KG1 (cell line): Measurements from ENCODE around the gene RIC1.
"Not testable (repeated sequence)": the region's sequence is repeated elsewhere in the genome, so short reads cannot be mapped to it uniquely, and the experiment has no call there.

ENCODE experiments used
- DNase-seq: peaks from one replicate; lab custom pipeline; 2025; lab: John Stamatoyannopoulos, UW

RIC1 gene

GRCh38 chr9:5667391-5667790 is 38.5 kb downstream of the RIC1 start:
- no peak for DNase-seq

DNA sequence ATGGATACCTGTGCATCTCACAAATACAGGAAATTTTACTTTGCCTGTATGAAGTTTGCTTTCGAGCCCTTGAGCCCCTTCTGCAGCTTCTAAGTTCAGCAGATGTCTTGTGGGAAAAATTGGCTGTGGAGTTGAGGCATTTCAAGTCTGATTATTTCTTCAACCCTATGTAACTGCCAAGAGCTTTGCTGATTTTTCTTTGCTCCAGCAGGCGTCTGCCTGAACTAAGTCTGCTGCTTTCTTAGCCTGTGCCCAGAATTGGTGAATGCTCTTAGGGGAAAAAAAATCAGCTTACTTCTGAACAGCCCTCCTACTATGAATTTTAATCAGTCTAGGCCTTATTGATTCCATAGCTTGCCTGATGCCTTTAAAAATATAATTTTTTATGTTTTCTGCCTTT is 41.2 kb downstream of the RIC1 start:
- DNase-seq: no peak

GRCh38 chr9:5671711-5672353 is 42.9 kb downstream of the RIC1 start:
- no peak for DNase-seq

DNA sequence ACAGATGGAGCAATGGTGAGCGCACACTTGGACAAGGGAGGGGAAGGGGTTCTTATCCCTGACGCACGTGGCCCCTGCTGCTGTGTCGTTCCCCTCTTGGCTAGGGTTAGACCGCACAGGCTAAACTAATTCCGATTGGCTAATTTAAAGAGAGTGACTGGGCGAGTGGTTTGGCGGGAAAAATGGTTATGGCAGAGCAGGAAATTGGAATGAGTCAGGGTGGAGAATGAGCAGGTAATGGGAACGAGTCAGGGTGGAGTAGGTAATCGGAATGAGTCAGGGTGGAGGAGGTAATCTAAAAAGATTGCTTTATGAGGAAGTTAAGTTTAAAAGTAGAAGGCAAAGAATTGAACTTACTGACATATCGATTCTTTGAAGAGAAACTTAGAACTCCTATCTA is 46.1 kb downstream of the RIC1 start:
- DNase-seq: not testable (repeated sequence)

DNA sequence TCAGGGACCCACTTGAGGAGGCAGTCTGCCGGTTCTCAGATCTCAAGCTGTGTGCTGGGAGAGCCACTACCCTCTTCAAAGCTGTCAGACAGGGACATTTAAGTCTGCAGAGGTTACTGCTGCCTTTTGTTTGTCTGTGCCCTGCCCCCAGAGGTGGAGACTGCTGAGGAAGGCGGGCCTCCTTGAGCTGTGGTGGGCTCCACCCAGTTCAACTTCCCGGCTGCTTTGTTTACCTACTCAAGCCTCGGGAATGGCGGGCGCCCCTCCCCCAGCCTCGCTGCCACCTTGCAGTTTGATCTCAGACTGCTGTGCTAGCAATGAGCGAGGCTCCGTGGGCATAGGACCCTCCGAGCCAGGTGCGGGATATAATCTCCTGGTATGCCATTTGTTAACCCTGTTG is 54.7 kb downstream of the RIC1 start:
- not testable (repeated sequence) for DNase-seq

- DNase-seq: no peak
Measured at GRCh38 chr9:5684101-5684500, 55.2 kb downstream of the RIC1 start.

DNA sequence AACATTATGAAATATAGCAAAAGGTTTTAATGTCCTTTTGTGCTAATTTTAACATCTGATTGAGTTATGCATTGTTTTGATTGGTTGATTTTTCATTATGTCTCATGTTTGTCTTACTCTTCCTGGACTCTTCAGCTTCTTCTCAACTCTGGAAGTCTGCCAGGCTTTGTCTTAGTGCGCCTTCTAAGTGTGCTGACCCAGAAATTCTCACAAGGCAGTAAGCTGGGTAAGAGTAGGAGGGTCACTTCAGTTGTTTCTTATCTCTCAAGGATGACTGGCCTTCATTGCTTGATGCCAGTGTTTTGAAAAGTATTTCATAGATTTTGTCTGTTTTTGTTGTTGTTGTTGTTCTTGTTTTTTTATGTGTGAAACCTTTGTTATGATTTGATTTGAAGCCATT is 59.2 kb downstream of the RIC1 start:
- DNase-seq: no peak

- DNase-seq: no peak
Measured at GRCh38 chr9:5690278-5690677, 61.4 kb downstream of the RIC1 start.

GRCh38 chr9:5695860-5696259 is 67.0 kb downstream of the RIC1 start:
- no peak for DNase-seq

GRCh38 chr9:5696884-5697283 is 68.0 kb downstream of the RIC1 start:
- DNase-seq: no peak

DNA sequence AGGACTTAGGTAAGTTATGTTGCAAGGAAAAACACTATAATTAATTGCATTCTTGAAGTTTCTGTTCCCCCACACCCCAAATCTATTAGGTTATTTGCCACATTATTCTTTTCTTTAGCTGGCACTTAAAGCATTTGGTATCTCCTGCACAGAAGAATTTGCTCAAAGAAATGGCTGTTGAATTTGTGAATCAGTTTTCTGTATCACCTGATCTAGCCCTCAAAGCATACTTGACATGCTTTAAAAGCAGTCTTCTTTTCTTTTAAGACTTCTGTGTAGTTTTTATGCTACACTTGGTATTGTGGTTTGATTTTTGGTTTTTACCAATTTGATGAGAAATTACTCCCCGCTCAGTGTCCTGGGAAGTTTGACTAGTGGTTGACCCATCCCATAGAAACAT is 69.1 kb downstream of the RIC1 start:
- DNase-seq: no peak

DNA sequence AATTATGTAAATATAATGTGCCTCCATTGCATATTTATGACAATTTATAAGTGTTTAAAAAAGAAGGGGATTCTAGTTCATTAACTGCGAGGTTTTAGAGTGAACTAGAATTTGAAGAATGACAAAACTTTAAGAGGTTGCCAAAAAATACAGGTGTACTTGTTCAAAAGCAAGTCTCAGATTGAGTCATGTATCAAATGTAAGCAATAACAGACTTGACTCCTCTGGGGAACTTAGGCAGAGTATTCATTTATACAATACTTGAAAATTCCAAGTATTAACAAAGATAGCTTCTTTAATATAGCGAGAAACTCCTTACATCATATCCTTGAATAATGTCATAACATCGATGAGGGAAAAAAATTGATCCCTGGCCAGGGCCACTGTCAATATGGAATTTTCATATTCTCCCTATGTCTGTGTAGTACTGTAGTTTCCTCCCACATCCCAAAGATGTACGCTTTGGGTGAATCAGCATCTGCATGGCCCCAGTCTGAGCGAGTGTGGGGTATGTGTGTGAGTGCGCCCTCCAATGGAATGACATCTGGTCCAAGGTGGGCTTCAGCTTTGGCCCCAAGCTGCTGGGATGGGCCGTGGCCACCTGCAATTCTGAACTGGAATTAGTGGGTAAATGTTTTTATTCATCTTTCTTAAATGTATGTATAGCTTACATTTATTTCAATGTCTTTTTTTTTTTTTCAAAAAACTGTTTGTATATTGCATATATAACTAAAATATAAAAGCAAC is 70.1 kb downstream of the RIC1 start:
- DNase-seq: no peak

- no peak for DNase-seq
Measured at GRCh38 chr9:5708414-5708813, 79.5 kb downstream of the RIC1 start.

- DNase-seq: no peak
Measured at GRCh38 chr9:5712651-5713390, 83.9 kb downstream of the RIC1 start.

- DNase-seq: no peak
Measured at GRCh38 chr9:5714501-5715401, 85.8 kb downstream of the RIC1 start.

DNA sequence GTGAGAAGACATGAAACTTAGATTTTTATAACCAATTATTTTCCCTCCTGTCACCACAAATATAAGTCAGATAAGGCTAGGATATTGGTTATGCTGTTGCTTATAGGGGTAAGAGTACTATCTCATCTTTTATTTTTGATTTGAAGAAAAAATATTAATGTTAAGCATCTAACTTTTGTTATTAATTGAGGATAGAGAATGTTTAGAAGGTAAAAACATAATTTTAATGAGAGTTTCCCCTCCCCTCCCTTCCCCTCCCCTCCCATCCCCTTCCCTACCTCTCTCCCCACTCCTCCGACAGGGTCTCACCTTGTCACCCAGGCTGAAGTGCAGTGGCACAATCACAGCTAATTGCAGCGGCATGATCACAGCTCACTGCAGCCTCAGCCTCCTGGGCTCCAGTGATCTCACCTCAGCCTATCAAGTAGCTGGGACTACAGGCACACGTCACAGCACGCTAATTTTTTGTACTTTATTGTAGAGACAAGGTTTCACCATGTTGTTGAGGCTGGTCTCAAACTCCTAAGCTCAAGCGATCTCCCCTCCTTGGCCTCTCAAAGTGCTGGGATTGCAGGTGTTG is 86.7 kb downstream of the RIC1 start:
- no peak for DNase-seq

DNA sequence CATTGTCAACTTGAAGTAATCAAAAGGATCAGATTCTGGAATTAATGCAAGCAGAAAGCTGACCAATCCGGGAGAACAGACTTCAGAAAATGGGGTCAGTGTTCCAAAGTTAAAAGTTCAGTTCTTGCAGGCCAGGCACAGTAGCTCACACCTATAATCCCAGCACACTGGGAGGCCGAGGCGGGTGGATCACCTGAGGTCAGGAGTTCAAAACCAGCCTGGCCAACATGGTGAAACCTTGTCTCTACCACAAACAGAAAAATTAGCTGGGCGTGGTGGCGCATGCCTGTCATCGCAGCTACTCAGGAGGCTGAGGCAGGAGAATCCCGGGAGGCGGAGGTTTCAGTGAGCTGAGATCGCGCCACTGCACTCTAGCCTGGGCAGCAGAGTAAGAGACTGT is 88.5 kb downstream of the RIC1 start:
- not testable (repeated sequence) for DNase-seq

DNA sequence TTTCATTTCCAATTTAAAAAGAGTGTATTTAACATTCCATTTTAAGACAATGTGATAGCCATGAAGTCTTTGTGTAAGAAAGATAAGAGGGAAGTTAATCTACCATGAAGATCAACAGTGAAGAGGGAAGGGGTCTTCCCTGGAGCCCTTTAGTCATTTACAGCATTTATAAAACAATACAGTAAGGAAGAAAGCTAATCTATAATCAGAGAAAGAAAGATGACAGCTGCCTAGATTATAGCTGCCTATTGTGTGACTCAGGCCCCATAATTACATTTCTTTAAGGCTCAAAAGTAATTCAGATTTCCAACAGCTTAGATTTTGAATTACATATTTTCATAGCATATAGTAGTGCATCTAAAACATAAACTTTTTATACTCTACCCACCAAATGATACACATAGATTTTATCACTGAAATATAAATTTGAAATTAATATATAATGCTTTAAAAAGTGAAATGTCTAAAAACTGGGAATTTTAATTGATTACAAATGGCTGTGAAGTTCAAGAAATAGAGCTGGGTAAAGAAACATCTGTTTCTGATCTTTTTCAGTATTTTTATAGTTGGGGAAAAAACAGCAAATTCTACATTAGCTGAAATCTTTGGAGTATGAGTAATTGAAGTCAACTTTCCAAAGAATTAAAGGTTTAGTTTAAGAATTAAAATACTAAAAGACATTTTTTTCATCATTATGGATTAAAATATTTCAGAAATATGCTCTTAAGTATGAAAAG is 89.6 kb downstream of the RIC1 start:
- no peak for DNase-seq

- no peak for DNase-seq
Measured at GRCh38 chr9:5719100-5719926, 90.4 kb downstream of the RIC1 start.

DNA sequence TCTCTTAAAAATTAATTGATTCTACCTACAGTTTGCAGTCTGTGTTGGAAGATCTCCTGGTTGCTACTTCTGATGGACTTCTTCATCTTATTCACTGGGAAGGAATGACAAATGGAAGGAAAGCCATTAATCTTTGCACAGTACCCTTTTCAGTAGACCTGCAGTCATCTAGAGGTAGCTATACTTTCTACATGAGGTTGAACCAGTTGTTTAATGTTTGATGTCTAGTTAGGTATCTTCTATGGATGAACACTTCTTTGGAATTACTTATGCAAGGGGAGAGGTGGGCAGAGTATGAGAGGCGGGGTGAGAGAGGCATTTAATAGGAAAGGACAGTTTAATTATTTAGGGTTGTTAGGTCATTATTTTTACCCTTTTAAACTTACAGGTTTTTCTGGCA is 91.2 kb downstream of the RIC1 start:
- DNase-seq: no peak
